COLO829 (cell line): ENCODE data around the gene CDNF.
A peak's percentile ranks its signal among the peaks of the same experiment; 100 is the strongest.
"Not testable (repeated sequence)": the region's sequence is repeated elsewhere in the genome, so short reads cannot be mapped to it uniquely, and the experiment has no call there.

Experiments used
- DNase-seq: peaks from one replicate; pipeline ENCODE4 v3.0.0; 2012; ENCODE audit warnings: low spot score

Gene CDNF

GRCh38 chr10:14837757-14838581, at the start of gene CDNF, which contains the start of the genes HSPA14 and MSANTD7:
Gene CDNF (minus strand): TSS chr10:14838037. CDS start chr10:14837946, 91 bp downstream.
Gene HSPA14 (plus strand): TSS chr10:14838306. CDS start chr10:14838403, 97 bp downstream.
Gene MSANTD7 (plus strand): TSS chr10:14838306. CDS start chr10:14842285, 3,979 bp downstream.
- DNase-seq = peak; percentile 99

GRCh38 chr10:14884082-14884481, 46.2 kb upstream of the CDNF start:
- DNase-seq = no peak

- peak; percentile 1 for DNase-seq
Observed at GRCh38 chr10:14880229-14880628, 42.4 kb upstream of the CDNF start.

GRCh38 chr10:14879928-14880193, 42.0 kb upstream of the CDNF start:
- DNase-seq = no peak

GRCh38 chr10:14879124-14879927, 41.5 kb upstream of the CDNF start:
- peak; percentile 3 for DNase-seq

- peak; percentile 98 for DNase-seq
Observed at GRCh38 chr10:14878266-14879123, 40.7 kb upstream of the CDNF start, which contains the start of gene SUV39H2. Gene SUV39H2 (plus strand): TSS chr10:14878866. CDS start chr10:14878889, 23 bp downstream.

GRCh38 chr10:14876764-14877163, 38.9 kb upstream of the CDNF start:
- DNase-seq = no peak

GRCh38 chr10:14875941-14876340, 38.1 kb upstream of the CDNF start:
- no peak for DNase-seq

GRCh38 chr10:14873090-14873760, 35.4 kb upstream of the CDNF start:
- no peak for DNase-seq

GRCh38 chr10:14864871-14865270, 27.0 kb upstream of the CDNF start:
- DNase-seq = not testable (repeated sequence)

GRCh38 chr10:14864466-14864865, 26.6 kb upstream of the CDNF start:
- not testable (repeated sequence) for DNase-seq

- no peak for DNase-seq
Observed at GRCh38 chr10:14860791-14861190, 23.0 kb upstream of the CDNF start.

- no peak for DNase-seq
Observed at GRCh38 chr10:14859775-14860174, 21.9 kb upstream of the CDNF start.

GRCh38 chr10:14859043-14859442, 21.2 kb upstream of the CDNF start:
- no peak for DNase-seq

GRCh38 chr10:14858338-14858960, 20.6 kb upstream of the CDNF start:
- DNase-seq = no peak

GRCh38 chr10:14855453-14855852, 17.6 kb upstream of the CDNF start:
- no peak for DNase-seq

- DNase-seq = no peak
Observed at GRCh38 chr10:14852236-14852635, 14.4 kb upstream of the CDNF start.

- no peak for DNase-seq
Observed at GRCh38 chr10:14844948-14845347, 7.1 kb upstream of the CDNF start.

- DNase-seq = no peak
Observed at GRCh38 chr10:14843327-14843988, 5.6 kb upstream of the CDNF start.

- no peak for DNase-seq
Observed at GRCh38 chr10:14840178-14840577, 2.3 kb upstream of the CDNF start.

GRCh38 chr10:14839305-14839695, 1.5 kb upstream of the CDNF start:
- no peak for DNase-seq
